GM18499 (cell line): ENCODE results near the gene ADRA1B.
A peak's percentile ranks its signal among the peaks of the same experiment; 100 is the strongest.
"Not testable (repeated sequence)": the region's sequence is repeated elsewhere in the genome, so short reads cannot be mapped to it uniquely, and the experiment has no call there.

ENCODE experiments used
- ATAC-seq: cut with Tn5 transposase; IDR thresholded peaks from one replicate; pipeline ENCODE4 v1.9.1; 2021; ENCODE audit warnings: moderate number of reproducible peaks; ENCODE audit not compliant: insufficient read depth, unreplicated experiment

The ADRA1B gene

GRCh38 chr5:160009591-160009989, 93.3 kb downstream of the ADRA1B start:
- ATAC-seq: no peak

- ATAC-seq: no peak
These were observed 95.2 kb downstream of the ADRA1B start for GRCh38 chr5:160011471-160011870.

- not testable (repeated sequence) for ATAC-seq
These were observed 97.9 kb downstream of the ADRA1B start for GRCh38 chr5:160014197-160014596.

- no peak for ATAC-seq
These were observed 102.8 kb downstream of the ADRA1B start for GRCh38 chr5:160018945-160019625.

GRCh38 chr5:160020266-160020770, 104.0 kb downstream of the ADRA1B start:
- no peak for ATAC-seq

GRCh38 chr5:160020964-160021363, 104.7 kb downstream of the ADRA1B start:
- ATAC-seq: no peak

- ATAC-seq: peak; percentile 91
These were observed 105.7 kb downstream of the ADRA1B start for GRCh38 chr5:160021831-160022446.
